Dendritic cell treated with granulocyte-macrophage colony-stimulating factor and Interleukin-4, amounts not matched to agents 40 ng/mL and 50 ng/mL, for 4 days (primary cell): ENCODE results near the gene MRLN.
"Not testable (repeated sequence)": the region's sequence is repeated elsewhere in the genome, so short reads cannot be mapped to it uniquely, and the experiment has no call there.

Experiments used
- H3K27ac Mint-ChIP-seq: one replicate; pipeline ENCODE4 v1.8.0; 2022; ENCODE audit warnings: mild to moderate bottlenecking, mixed read lengths
- H3K27me3 Mint-ChIP-seq: one replicate; pipeline ENCODE4 v1.8.0; 2022; ENCODE audit warnings: mild to moderate bottlenecking, mixed read lengths
- H3K36me3 Mint-ChIP-seq: one replicate; pipeline ENCODE4 v1.8.0; 2022; ENCODE audit warnings: low read depth, mixed read lengths
- H3K4me1 Mint-ChIP-seq: one replicate; pipeline ENCODE4 v1.8.0; 2022; ENCODE audit warnings: low read depth, mixed read lengths
- H3K4me3 Mint-ChIP-seq: one replicate; pipeline ENCODE4 v1.8.0; 2022; ENCODE audit warnings: mild to moderate bottlenecking, moderate library complexity, mixed read lengths
- H3K9me3 Mint-ChIP-seq: one replicate; pipeline ENCODE4 v1.8.0; 2022; ENCODE audit warnings: mixed read lengths
- intact Hi-C: fragments of 100-400 bp; cut with micrococcal nuclease; formaldehyde crosslinking; loops from one replicate; pipeline ENCODE4 v1.15.0; 2022

The MRLN gene

DNA sequence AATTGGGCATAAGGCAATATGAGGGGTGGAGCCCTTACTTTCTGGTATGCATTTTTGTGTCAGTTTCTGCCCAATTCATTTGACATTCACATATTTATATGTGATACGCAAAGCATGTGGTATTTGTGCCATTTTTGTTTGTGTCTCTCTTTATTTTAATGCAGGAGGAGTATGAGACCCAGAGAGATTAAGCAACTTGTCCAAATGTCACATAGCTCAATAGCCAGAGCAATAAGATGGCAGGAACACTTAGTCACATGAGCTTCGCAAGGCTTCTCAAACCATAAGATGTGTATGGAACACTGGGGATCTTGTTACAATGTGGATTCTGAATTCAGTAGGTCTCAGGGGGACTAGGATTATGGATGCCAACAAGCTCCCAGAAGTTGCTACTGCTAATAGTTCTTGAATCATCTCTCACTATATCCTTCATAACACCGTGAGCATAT is 19.2 kb downstream of the MRLN start:
- no peaks in the 10 kb centered on the region for H3K36me3 Mint-ChIP-seq
- intact Hi-C loops: no loop called here
- no peak overlapping the region for H3K4me3 Mint-ChIP-seq
- no peaks in the 10 kb centered on the region for H3K27me3 Mint-ChIP-seq
- H3K27ac Mint-ChIP-seq: no peak overlapping the region
- H3K4me1 Mint-ChIP-seq: peaks cover 6% of the 10 kb centered on the region
- H3K9me3 Mint-ChIP-seq: no peaks in the 10 kb centered on the region

GRCh38 chr10:59733321-59734013 is 19.8 kb downstream of the MRLN start:
- H3K4me1 Mint-ChIP-seq, H3K27me3 Mint-ChIP-seq, H3K36me3 Mint-ChIP-seq, H3K9me3 Mint-ChIP-seq, H3K27ac Mint-ChIP-seq, H3K4me3 Mint-ChIP-seq, intact Hi-C loops: not testable (repeated sequence)

- H3K9me3 Mint-ChIP-seq, intact Hi-C loops, H3K4me3 Mint-ChIP-seq, H3K27ac Mint-ChIP-seq, H3K4me1 Mint-ChIP-seq, H3K36me3 Mint-ChIP-seq, H3K27me3 Mint-ChIP-seq: not testable (repeated sequence)
Measured at GRCh38 chr10:59732849-59733248, 20.4 kb downstream of the MRLN start.

DNA sequence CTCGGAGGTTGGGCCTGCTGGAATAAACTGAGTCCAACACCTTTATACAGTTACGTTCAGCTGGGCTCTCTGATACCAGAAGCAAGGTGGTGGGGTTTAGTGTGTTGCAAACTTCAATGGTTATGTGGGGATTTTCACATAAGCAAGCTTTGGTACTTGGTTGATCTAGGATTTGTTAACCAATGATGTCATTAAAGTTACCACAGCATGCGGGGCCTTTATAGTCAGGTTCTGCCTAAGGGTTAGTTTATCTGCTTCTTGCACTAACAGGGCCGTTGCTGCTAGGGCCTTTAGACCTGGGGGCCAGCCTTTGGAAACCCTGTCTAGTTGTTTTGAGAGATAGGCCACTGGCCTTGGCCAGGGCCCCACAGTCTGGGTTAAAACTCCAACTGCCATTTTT is 24.1 kb downstream of the MRLN start:
- intact Hi-C loops, H3K4me3 Mint-ChIP-seq, H3K9me3 Mint-ChIP-seq, H3K36me3 Mint-ChIP-seq, H3K27ac Mint-ChIP-seq, H3K4me1 Mint-ChIP-seq, H3K27me3 Mint-ChIP-seq: not testable (repeated sequence)

DNA sequence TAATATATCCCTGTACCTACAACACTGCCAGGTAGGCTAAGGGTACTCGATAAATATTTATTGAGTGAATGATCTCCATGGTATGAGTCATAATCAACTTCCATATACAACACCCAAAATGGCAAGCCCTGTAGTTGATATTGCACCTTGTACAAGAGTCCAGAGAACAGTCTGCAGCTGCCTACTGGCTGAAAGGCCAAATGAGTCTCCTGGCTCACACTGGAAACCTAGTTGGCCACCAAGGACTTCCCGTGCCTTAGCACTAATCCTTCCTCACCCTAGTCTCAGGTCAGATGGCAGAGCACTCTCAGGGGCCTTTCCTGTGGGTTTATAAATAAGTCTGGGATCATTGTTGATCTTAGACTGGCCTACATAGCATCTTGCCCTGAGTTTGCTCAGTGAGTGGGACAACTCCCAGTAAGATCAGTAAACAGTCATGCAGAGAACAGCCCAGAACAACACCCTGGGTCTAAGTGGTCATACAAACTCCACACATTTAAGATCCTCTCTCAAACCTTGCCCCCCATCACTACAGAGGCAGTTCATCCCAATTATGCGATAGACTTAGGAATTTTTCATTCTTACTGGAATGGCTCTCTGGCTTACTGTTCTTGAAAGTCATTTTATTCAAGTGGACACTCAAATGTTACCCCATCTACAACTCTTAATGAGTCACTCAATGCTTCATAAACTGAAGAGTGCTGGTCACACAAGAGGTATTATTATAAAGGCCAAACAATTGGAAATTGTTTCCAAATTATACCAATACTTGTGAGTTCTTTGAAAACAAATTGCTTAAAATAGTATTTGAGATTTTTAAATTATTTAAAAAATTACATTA is 28.9 kb downstream of the MRLN start:
- intact Hi-C loops: no loop called here
- H3K27me3 Mint-ChIP-seq: no peaks in the 10 kb centered on the region
- H3K4me3 Mint-ChIP-seq: no peak overlapping the region
- H3K4me1 Mint-ChIP-seq: no peaks in the 10 kb centered on the region
- H3K36me3 Mint-ChIP-seq: no peaks in the 10 kb centered on the region
- no peak overlapping the region for H3K27ac Mint-ChIP-seq
- no peaks in the 10 kb centered on the region for H3K9me3 Mint-ChIP-seq

DNA sequence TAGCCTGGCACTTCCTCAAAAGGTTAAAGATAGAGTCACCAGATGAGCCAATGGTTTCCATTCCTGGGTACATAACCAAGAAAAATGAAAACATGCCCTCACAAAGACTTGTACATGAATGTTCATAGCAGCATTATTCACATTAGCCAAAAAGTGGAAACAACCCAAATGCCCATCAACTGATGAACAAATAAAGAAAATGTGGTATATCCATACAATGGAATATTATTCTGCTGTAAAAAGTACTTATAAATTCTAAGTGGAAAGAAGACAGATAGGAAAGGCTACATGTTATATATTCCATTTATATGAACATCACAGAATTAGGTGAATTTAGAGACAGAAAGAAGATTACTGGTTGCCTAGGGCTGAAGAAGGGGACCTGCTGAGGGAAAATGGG is 32.9 kb downstream of the MRLN start:
- H3K4me1 Mint-ChIP-seq: no peaks in the 10 kb centered on the region
- H3K9me3 Mint-ChIP-seq: no peaks in the 10 kb centered on the region
- H3K36me3 Mint-ChIP-seq: no peaks in the 10 kb centered on the region
- H3K27ac Mint-ChIP-seq: no peak overlapping the region
- H3K27me3 Mint-ChIP-seq: peaks cover 4% of the 10 kb centered on the region
- H3K4me3 Mint-ChIP-seq: no peak overlapping the region
- intact Hi-C loops: no loop called here

DNA sequence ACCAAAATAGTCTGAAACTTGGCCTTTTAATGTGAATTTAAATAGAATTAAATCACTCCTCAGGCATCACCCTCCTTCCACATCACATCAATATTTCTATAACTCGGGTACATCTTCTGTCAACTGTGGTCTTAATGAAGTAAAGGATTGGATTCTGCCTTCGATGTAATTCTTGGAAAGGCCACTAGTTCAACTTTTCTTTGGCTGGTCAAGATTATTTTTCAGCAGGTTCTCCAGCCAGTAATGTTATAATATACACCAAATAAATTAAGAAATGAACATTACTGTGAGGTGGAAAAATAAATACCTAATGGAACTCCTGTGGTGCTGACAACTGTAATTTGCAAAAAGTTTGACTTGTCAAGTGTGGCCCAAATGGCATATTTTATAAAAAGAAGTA is 33.9 kb downstream of the MRLN start:
- H3K9me3 Mint-ChIP-seq: no peaks in the 10 kb centered on the region
- intact Hi-C loops: no loop called here
- H3K4me3 Mint-ChIP-seq: no peak overlapping the region
- no peaks in the 10 kb centered on the region for H3K4me1 Mint-ChIP-seq
- H3K27me3 Mint-ChIP-seq: peaks cover 4% of the 10 kb centered on the region
- H3K27ac Mint-ChIP-seq: no peak overlapping the region
- H3K36me3 Mint-ChIP-seq: no peaks in the 10 kb centered on the region

DNA sequence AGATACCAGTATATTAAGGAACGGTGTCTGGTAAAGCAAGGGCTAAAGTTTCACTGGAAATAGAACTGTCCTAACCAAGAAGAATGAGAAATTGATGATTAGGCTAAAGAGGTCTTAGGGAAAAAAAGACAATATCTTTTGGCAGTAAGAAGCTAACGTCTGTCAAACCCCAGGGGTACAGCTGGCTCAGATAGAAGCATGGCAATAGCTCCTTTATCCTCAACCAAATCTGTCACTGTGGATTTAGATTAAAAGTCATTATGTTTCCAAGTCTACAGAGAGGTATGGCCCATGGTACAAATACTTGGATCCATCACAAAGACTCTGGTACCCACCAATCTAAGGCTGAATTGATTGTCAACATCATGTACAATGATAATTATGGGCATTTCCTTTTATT is 35.0 kb downstream of the MRLN start:
- H3K27ac Mint-ChIP-seq: no peak overlapping the region
- H3K4me1 Mint-ChIP-seq: no peaks in the 10 kb centered on the region
- intact Hi-C loops: no loop called here
- H3K9me3 Mint-ChIP-seq: no peaks in the 10 kb centered on the region
- H3K27me3 Mint-ChIP-seq: peaks cover 4% of the 10 kb centered on the region
- no peak overlapping the region for H3K4me3 Mint-ChIP-seq
- H3K36me3 Mint-ChIP-seq: no peaks in the 10 kb centered on the region

DNA sequence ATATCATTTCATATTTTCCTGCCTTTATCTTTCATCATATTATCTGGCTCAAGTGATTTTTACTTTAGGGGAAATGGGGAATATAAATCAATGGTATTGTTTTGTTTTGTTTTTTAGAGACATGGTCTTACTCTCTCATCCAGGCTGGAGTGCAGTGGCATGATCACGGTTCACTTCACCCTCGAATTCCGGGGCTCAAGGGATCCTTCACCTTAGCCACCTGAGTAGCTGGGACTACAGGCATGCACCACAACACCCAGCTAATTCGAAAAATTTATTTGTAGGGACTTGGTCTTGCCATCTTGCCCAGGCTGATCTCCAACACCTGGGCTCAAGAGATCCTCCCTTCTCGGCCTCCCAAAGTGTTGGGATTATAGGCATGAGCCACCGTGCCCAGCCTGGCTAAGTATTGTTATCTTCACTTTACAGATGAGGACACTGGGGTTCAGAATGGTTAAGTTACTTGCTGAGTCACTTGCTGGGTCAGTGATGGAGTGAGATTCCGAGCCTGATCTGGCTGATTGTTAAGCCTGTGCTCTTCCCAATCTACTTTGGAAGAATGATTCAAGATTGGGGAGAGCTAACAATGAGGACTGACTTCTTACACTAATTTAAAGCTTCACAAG is 39.9 kb downstream of the MRLN start:
- Mint-ChIP-seq H3K36me3 (no peaks in the 10 kb centered on the region), H3K27me3 (peaks cover 43% of the 10 kb centered on the region), H3K9me3 (no peaks in the 10 kb centered on the region), H3K4me3 (no peak overlapping the region), H3K27ac (no peak overlapping the region), H3K4me1 (peaks cover 15% of the 10 kb centered on the region)
- intact Hi-C loops: no loop called here

GRCh38 chr10:59711871-59712494 is 41.3 kb downstream of the MRLN start:
- Mint-ChIP-seq H3K27me3 (peaks cover 50% of the 10 kb centered on the region), H3K4me1 (peaks cover 15% of the 10 kb centered on the region), H3K36me3 (no peaks in the 10 kb centered on the region), H3K9me3 (no peaks in the 10 kb centered on the region), H3K4me3 (no peak overlapping the region), H3K27ac (no peak overlapping the region)
- intact Hi-C loops: no loop called here

DNA sequence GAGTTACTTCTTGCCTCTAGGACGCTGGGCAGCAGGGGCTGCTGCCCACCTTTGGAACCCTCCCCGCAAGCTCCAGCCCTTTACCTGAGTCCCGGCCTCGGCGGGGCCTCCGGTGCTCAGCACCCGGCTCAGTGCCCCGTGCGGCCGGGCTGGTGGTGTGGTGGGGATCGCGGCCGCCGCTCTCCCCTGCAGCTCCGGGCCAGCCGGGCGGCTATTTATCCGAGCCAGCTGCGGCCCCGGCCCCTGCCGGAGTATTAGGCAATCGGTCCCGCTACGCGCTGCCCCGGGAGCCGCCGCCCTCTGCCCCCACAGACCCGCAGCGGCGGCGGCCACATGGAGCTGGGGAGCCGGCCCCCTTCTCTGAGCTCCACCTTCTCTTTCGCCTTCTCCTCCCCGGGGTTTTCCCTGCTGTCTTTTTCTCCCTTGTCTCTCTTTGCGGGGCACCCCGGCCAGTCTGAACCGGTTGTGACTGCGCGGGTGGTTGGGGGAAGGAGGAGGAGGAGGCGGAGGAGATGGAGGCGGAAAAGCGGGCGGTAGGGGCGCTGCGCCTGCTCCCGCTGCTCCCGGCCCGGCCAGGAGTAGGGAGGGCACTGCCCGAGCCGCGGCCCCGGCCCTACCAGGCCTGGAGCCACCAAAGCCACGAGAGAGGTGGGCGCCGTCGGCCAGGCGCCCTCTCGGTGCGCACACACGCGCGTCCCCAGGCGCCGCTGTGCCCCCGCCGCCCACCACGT is 43.7 kb downstream of the MRLN start, which contains the start of gene SLC16A9:
Gene SLC16A9 (minus strand): TSS at position 456 of the 731 bp plus-strand sequence. CDS start 25,559 bp downstream, outside the sequence.
- Mint-ChIP-seq H3K27me3 (peaks cover 48% of the 10 kb centered on the region), H3K27ac (no peak within 1 kb of the TSS), H3K4me3 (peak within 1 kb of the TSS; percentile 70), H3K9me3 (no peaks in the 10 kb centered on the region), H3K4me1 (peaks cover 15% of the 10 kb centered on the region), H3K36me3 (no peaks in the 10 kb centered on the region)
- intact Hi-C loops: no loop called here

DNA sequence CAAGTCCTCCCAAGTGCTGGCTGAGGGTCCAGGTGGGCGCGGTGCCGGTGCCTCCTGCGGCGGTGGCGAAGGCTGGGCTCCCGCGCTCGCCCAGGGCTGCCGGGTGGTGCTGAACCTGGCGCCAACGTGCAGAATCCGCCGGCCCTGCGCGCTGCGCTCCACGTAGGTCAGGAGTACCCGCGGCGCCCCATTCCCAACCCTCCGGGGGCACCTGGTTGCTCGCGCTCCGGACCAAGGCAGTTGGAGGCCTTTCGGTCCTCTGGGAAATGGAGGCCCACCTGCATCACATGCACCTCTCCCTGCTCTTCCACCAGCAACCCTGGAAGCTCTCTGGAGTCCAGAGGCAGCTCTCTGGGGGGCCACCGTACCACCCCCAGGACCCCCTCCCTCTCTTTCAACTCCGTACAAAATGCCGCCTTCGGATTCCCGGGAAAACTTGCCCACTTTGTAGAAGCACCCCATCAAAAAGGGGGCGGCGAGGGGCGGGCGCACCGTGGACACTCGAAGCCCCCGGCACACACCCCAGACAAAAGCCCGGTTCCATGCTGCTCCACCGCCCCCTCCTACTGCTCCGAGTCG is 44.4 kb downstream of the MRLN start:
- Mint-ChIP-seq H3K4me1 (peaks cover 15% of the 10 kb centered on the region), H3K27ac (no peak overlapping the region), H3K27me3 (peaks cover 48% of the 10 kb centered on the region), H3K4me3 (peak overlapping the region; percentile 70), H3K9me3 (no peaks in the 10 kb centered on the region), H3K36me3 (no peaks in the 10 kb centered on the region)
- intact Hi-C loops: no loop called here
